SJCRH30 (cell line): ENCODE data around the gene HEXIM1. TPM values are rescaled to one million over a fixed set of nuclear protein-coding genes. Genes with fewer than 3 reads are reported as not detected.

Experiments used
- DNase-seq, 2 experiments: peaks; one replicate each; pipeline ENCODE4 v3.0.0-alpha.2; 2015 to 2020
- H3K27ac ChIP-seq: fragments of 250-450 bp; sonication (Bioruptor Pico); 2 replicates; pipeline ENCODE4 v1.5.1; 2020; ENCODE audit warnings: mild to moderate bottlenecking, moderate library complexity
- H3K27me3 ChIP-seq: fragments of 250-450 bp; sonication (Bioruptor Pico); 2 replicates; pipeline ENCODE4 v1.5.1; 2020; ENCODE audit warnings: mild to moderate bottlenecking, moderate library complexity
- H3K36me3 ChIP-seq: fragments of 250-450 bp; sonication (Bioruptor Pico); 2 replicates; pipeline ENCODE4 v1.5.1; 2020; ENCODE audit warnings: mild to moderate bottlenecking, moderate library complexity
- H3K4me1 ChIP-seq: fragments of 250-450 bp; sonication (Bioruptor Pico); 2 replicates; pipeline ENCODE4 v1.5.1; 2020; ENCODE audit warnings: mild to moderate bottlenecking, moderate library complexity
- H3K4me3 ChIP-seq: fragments of 250-450 bp; sonication (Bioruptor Pico); 2 replicates; pipeline ENCODE4 v1.5.1; 2020; ENCODE audit warnings: mild to moderate bottlenecking, moderate library complexity
- H3K9me3 ChIP-seq: fragments of 250-450 bp; sonication (Bioruptor Pico); replicated peaks from 2 replicates; pipeline ENCODE4 v1.5.1; 2020; ENCODE audit warnings: mild to moderate bottlenecking, moderate library complexity
- total RNA-seq: library from RNA; depleted of rRNA; stranded (reverse); fragments of >200 nt; shearing (Covaris generic); gene quantifications from 2 replicates; pipeline ENCODE4 v1.2.3, GENCODE V29; 2014

HEXIM1 gene
- total RNA-seq, 1 experiment from 2014 or later: 10.5 TPM

DNA sequence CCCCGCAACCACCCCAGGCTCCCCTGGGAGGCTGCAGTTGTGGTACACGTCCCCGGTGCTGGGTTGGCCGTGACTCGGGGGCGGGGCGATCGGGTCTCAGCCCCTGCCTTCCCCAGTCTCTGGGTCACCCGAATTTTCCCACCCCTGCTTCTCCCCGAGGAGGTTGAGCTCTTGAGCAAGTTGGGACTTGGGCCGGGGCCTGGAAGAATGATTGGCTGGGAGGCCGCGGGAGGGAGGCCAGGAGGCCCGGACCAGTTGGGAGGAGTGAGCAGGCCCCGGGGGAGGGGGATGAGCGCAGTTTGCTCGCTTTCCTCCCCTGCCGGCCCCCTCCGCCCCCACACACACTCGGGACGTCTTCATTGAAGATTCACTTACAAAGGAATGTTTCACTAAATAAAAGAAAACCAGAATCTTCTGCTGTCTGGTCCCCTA, 4.5 kb upstream of the HEXIM1 start:
- no peak overlapping the region for H3K4me3 ChIP-seq
- peaks cover 21% of the 10 kb centered on the region for H3K4me1 ChIP-seq
- H3K27ac ChIP-seq: no peak overlapping the region
- DNase-seq: peak in 1 of 2 experiments; percentile 33
- no peaks in the 10 kb centered on the region for H3K9me3 ChIP-seq
- no peaks in the 10 kb centered on the region for H3K27me3 ChIP-seq
- no peaks in the 10 kb centered on the region for H3K36me3 ChIP-seq

DNA sequence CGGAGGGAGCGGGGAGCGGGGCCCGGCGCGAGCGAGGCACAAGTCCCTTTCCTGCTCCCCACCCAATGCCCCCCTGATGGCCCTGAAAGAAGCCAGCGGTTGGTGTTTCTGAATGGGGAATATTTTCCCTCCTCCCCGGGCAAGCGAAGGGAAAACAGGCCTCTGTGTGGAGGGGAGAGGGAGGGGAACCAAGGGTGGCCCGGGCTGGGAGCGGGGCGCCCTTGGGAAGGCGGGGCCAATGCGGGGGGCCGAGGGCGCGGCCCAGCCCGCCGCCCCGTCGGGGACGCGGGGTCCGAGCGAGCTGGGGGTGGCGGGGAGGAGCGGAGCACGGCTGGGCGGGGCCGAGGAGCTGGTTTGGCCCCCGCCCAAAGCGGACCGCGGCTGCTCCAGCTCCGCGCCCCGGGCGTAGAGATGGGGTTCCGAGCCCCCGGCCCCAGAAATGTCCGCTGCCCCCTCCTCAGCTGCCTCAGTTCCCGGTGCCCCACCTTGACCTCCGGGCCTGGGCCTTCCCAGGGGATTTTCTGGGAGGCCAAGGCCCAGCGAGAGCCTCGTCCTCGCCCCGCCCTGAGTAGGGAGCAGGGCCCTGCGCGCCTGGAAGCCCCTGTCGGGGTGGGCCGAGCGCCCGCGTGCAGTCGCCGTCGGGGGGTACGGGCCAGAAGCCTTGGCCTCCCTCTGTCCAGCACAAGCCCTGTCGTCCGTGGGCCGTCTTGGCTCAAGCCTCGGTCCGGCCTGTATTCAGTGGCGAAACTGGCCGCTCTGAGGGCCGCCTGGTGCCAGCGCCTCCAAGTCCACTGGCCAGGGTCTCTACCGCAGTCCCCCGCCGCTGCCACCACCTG, 3.9 kb upstream of the HEXIM1 start:
- Histone ChIP-seq H3K4me3 (no peak overlapping the region), H3K4me1 (peaks cover 14% of the 10 kb centered on the region), H3K27me3 (no peaks in the 10 kb centered on the region), H3K36me3 (no peaks in the 10 kb centered on the region), H3K9me3 (no peaks in the 10 kb centered on the region), H3K27ac (no peak overlapping the region)
- DNase-seq: no peak

DNA sequence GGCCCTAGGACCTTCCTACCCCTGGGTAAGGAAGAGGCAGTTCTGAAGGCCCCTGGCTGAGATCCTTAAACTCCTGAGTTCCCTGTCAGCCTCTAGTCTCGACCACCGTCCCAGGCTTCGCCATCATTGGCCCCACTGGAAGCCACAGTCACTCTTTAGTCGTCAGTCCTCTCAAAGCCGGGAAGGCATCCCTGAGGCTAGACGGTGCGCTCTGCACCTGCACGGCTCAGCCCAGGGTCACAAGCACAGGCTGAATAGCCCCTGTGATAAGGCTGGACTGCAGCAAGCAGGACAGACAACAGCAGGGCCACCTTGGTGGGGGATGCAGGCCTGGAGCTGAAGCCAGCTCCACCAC, 3.3 kb upstream of the HEXIM1 start:
- no peaks in the 10 kb centered on the region for H3K36me3 ChIP-seq
- no peak for DNase-seq
- H3K9me3 ChIP-seq: no peaks in the 10 kb centered on the region
- no peak overlapping the region for H3K4me3 ChIP-seq
- H3K27ac ChIP-seq: no peak overlapping the region
- H3K27me3 ChIP-seq: no peaks in the 10 kb centered on the region
- H3K4me1 ChIP-seq: peaks cover 8% of the 10 kb centered on the region

DNA sequence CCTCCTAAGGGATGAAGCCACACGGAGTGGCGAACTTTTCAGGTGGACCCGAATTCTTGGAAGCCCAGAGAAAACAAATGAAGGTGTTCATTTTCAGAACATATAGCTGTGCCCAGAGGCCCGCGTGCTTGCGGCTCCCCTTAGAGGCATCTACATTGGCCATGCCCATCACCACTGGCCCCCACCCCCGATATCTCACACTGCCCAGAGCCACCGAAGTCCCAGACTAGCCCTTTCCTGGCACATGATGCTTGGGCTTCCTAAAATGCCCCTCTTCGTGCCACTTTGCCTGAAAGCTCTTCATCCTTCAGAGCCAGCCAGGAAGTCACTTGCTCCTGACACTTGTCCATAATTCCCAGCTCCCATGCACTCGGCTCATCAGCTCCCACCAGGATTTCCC, 2.1 kb upstream of the HEXIM1 start:
- no peak overlapping the region for H3K27ac ChIP-seq
- H3K4me1 ChIP-seq: peaks cover 8% of the 10 kb centered on the region; the same call in 1 of the 2 replicates
- H3K9me3 ChIP-seq: no peaks in the 10 kb centered on the region
- DNase-seq: no peak
- H3K36me3 ChIP-seq: no peaks in the 10 kb centered on the region
- H3K27me3 ChIP-seq: no peaks in the 10 kb centered on the region
- H3K4me3 ChIP-seq: no peak overlapping the region

DNA sequence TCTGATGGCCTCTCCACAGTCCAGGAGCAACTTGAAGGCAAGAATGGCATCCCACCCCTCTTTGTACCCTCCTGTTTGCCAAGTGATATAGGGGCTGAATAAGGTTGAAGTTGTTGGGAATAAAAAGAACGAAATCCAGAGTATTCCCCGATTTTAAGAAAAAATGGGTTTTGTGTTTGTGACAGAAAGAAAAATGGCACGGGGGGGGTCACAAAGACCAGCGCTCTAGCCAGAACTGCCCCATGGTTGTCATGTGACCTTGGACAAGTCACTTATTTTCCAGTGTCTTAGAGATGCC, 1.7 kb upstream of the HEXIM1 start:
- Histone ChIP-seq H3K9me3 (no peaks in the 10 kb centered on the region), H3K36me3 (no peaks in the 10 kb centered on the region), H3K27me3 (no peaks in the 10 kb centered on the region), H3K27ac (peak overlapping the region; percentile 98; the same call in 1 of the 2 replicates), H3K4me1 (peaks cover 12% of the 10 kb centered on the region; the same call in 1 of the 2 replicates), H3K4me3 (peak overlapping the region; percentile 71; the same call in 1 of the 2 replicates)
- DNase-seq: no peak

DNA sequence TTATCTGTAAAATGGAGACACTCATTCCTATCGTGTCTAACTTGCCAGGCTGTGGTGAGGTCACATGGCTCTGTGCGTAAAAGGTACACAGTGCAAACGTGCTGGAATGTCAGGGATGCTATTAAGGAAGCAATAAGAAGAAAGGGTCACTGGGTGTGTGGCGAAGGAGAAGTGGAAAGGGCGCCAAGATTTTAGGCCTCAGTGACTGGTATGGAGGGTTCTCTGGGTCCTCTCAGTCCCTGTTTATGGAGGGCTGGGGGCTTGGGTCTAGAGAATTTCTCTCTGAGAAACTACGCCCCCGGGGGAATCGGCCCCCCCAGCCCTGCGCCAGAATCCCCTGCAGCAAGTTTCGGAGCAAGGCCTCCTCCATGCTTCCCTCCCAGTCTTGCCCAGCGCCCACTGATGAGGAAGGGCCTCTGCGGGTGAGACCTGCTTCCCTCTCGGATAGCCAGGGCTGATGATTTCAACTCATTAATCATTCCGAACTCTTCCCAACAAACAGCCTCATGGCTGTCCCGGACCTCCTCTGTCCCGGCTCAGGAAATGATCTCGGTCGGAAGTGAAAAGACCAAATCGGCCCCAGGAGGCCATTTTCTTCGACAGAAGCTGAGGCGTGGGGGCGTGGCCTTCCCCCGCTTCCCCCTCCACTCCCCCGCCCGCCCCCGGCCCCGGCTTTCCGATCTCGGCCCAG, 1.2 kb upstream of the HEXIM1 start:
- H3K27ac ChIP-seq: peak overlapping the region; percentile 98
- peak overlapping the region; percentile 71 for H3K4me3 ChIP-seq
- peaks cover 16% of the 10 kb centered on the region; the same call in 1 of the 2 replicates for H3K4me1 ChIP-seq
- no peaks in the 10 kb centered on the region for H3K27me3 ChIP-seq
- no peaks in the 10 kb centered on the region for H3K36me3 ChIP-seq
- no peaks in the 10 kb centered on the region for H3K9me3 ChIP-seq
- peak; percentile 80 to 89 for DNase-seq

DNA sequence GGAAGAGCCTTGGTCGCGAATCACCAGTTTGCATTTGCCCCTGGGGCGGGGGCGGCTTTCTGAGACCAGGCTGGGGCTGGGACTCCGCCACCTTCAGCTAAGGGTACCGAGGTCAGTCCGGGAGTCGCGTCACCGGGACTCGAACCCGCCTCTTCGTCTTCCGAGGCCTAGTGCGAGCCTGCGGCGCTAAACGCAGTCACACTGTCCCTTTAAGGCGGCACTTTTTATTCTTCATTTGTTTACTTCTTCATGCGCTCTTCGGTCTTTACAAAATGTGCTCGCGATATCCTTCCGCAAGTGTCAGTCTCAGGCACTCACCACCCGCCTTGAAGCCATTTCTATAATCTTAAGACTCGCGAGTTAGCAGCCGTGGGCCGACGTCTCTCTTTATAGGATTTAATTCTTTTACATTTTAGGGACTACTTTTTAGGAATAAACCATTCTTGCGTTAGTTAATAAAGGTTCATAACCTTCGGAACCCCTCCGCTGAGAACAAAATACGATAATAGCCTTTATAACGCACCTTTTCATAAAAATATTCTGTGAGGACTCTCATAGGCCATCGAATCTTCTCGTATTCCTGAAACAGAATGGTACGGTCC, 593 bp upstream of the HEXIM1 start:
- Histone ChIP-seq H3K27ac (peak overlapping the region; percentile 98), H3K4me1 (peaks cover 16% of the 10 kb centered on the region; the same call in 1 of the 2 replicates), H3K36me3 (no peaks in the 10 kb centered on the region), H3K9me3 (no peaks in the 10 kb centered on the region), H3K27me3 (no peaks in the 10 kb centered on the region), H3K4me3 (peak overlapping the region; percentile 71)
- peak; percentile 85 to 93 for DNase-seq

DNA sequence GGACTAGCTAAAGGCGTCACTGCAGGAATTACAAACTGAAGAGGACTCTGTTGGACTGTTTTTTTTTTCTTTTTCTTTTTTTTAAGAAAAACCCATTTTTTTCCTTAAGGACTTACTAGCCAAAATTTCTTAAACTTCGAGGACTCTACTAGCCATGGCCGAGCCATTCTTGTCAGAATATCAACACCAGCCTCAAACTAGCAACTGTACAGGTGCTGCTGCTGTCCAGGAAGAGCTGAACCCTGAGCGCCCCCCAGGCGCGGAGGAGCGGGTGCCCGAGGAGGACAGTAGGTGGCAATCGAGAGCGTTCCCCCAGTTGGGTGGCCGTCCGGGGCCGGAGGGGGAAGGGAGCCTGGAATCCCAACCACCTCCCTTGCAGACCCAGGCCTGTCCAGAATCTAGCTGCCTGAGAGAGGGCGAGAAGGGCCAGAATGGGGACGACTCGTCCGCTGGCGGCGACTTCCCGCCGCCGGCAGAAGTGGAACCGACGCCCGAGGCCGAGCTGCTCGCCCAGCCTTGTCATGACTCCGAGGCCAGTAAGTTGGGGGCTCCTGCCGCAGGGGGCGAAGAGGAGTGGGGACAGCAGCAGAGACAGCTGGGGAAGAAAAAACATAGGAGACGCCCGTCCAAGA, 878 bp downstream of the HEXIM1 start:
- no peaks in the 10 kb centered on the region for H3K9me3 ChIP-seq
- peaks cover 16% of the 10 kb centered on the region; the same call in 1 of the 2 replicates for H3K4me1 ChIP-seq
- H3K27ac ChIP-seq: peak overlapping the region; percentile 32
- no peaks in the 10 kb centered on the region for H3K36me3 ChIP-seq
- H3K4me3 ChIP-seq: peak overlapping the region; percentile 80
- DNase-seq: peak; percentile 90 to 92
- no peaks in the 10 kb centered on the region for H3K27me3 ChIP-seq

DNA sequence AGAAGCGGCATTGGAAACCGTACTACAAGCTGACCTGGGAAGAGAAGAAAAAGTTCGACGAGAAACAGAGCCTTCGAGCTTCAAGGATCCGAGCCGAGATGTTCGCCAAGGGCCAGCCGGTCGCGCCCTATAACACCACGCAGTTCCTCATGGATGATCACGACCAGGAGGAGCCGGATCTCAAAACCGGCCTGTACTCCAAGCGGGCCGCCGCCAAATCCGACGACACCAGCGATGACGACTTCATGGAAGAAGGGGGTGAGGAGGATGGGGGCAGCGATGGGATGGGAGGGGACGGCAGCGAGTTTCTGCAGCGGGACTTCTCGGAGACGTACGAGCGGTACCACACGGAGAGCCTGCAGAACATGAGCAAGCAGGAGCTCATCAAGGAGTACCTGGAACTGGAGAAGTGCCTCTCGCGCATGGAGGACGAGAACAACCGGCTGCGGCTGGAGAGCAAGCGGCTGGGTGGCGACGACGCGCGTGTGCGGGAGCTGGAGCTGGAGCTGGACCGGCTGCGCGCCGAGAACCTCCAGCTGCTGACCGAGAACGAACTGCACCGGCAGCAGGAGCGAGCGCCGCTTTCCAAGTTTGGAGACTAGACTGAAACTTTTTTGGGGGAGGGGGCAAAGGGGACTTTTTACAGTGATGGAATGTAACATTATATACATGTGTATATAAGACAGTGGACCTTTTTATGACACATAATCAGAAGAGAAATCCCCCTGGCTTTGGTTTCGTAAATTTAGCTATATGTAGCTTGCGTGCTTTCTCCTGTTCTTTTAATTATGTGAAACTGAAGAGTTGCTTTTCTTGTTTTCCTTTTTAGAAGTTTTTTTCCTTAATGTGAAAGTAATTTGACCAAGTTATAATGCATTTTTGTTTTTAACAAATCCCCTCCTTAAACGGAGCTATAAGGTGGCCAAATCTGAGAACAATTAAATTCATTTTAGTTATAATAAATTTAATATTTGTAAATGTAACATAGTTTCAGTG, 1.7 kb downstream of the HEXIM1 start:
- peak overlapping the region; percentile 80 for H3K4me3 ChIP-seq
- H3K27me3 ChIP-seq: no peaks in the 10 kb centered on the region
- peak overlapping the region; percentile 32 for H3K27ac ChIP-seq
- H3K36me3 ChIP-seq: no peaks in the 10 kb centered on the region
- DNase-seq: peak; percentile 52 to 68
- peaks cover 16% of the 10 kb centered on the region; the same call in 1 of the 2 replicates for H3K4me1 ChIP-seq
- H3K9me3 ChIP-seq: no peaks in the 10 kb centered on the region

DNA sequence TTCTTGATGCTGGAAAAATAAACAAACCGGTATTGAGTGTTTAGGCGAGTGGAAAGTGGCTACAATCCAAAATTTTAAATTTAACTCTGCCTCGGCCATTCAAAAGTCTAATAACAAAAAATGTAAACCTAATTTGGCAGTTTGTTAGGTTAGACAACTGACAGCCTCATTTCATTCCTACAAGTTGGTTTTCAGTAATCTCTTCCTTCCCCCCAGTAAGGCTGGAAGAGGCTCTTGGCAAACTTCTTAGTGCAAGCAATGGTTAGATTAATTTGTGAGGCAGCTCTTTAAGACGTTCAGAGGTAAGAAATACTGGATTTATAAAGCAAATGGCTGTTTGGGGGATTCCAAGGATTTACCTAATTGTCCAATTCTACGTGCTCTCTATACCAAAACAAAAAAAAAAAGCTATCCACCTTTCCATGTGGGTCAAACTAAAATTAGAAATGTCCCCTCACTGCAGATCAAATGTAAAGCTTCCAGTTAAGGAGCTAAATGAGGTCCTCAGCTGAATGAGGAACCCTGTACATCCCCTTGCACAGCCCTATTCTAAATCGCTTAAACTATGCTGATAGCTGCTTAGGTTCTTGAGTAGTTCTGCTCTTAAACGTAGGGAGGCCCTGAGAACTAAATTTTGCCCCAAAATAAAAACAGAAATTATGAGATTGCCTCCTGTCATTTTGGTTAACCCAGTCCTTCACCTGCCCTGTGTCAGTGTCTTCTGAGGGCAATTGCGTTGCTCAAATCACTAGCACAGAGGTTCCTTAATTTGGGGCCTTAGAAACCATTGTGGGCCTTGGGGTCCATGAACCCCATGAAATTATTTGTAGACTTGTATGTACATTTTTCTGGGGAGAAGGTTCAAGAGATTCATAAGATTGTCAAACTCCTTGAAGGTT, 2.9 kb downstream of the HEXIM1 start:
- no peak for DNase-seq
- Histone ChIP-seq H3K4me3 (peak overlapping the region; percentile 80), H3K27ac (no peak overlapping the region), H3K4me1 (peaks cover 16% of the 10 kb centered on the region; the same call in 1 of the 2 replicates), H3K9me3 (no peaks in the 10 kb centered on the region), H3K36me3 (no peaks in the 10 kb centered on the region), H3K27me3 (no peaks in the 10 kb centered on the region)

DNA sequence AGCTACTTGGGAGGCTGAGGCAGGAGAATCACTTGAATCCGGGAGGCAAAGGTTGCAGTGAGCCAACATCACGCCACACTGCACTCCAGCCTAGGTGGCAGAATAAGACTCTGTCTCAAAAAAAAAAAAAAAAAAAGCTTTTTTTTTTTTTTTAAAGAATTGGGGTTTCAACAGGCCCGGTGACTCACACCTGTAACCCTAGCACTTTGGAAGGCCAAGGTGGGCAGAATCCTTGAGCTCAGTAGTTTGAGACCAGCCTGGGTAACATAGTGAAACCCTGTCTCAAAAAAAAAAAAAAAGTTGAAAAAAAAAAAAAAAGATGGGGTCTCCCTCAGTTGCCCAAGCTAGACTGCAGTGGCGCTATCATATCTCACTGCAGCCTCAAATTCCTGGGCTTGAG, 6.8 kb downstream of the HEXIM1 start:
- Histone ChIP-seq H3K27me3 (no peaks in the 10 kb centered on the region), H3K9me3 (no peaks in the 10 kb centered on the region), H3K4me3 (no peak overlapping the region), H3K36me3 (no peaks in the 10 kb centered on the region), H3K27ac (no peak overlapping the region), H3K4me1 (peaks cover 10% of the 10 kb centered on the region; the same call in 1 of the 2 replicates)
- DNase-seq: no peak

DNA sequence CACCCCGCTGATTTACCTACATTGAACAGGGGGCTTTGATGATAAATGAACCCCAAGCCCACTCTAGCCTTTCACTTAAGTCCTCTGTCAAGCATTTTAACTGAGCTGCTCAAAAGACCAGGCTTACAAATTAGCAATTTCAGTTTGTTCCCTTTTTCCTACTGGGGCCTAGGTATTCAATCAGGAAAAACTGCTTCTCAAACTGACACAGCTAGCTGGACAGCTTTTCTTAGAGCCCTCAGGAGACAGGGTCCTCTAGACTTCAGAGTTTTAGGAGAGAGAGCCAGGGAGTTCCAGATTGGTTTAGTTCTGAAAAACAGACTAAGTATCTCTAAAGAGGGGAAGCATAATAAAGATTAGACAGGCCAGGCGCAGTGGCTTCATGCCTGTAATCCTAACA, 7.2 kb downstream of the HEXIM1 start:
- H3K27me3 ChIP-seq: no peaks in the 10 kb centered on the region
- H3K27ac ChIP-seq: no peak overlapping the region
- no peak for DNase-seq
- no peaks in the 10 kb centered on the region for H3K36me3 ChIP-seq
- H3K4me3 ChIP-seq: no peak overlapping the region
- peaks cover 10% of the 10 kb centered on the region; the same call in 1 of the 2 replicates for H3K4me1 ChIP-seq
- no peaks in the 10 kb centered on the region for H3K9me3 ChIP-seq

DNA sequence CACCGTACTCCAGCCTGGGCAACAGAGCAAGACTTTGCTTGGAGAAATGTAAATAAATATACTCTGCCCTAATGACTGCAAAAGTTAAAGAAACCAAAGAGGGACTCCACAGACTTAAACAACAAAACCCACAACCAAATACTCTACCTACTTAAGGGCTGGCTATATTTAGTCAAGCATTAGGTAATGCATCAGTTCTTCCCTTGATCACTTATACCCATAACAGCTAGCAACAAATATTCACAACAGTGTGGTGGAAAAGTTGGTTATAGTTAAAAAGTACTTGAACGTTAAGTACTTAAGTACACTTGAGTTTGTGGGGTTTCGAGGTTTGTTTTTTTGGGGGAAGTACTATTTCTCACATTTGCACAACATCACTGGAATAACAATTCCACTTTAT, 8.0 kb downstream of the HEXIM1 start:
- Histone ChIP-seq H3K9me3 (no peaks in the 10 kb centered on the region), H3K4me1 (peaks cover 6% of the 10 kb centered on the region; the same call in 1 of the 2 replicates), H3K27me3 (no peaks in the 10 kb centered on the region), H3K4me3 (no peak overlapping the region), H3K36me3 (no peaks in the 10 kb centered on the region), H3K27ac (no peak overlapping the region)
- no peak for DNase-seq
